ENCODE measurements around the gene CEP164. TPM values are rescaled to one million over a fixed set of nuclear protein-coding genes. Genes with fewer than 3 reads are reported as not detected.

Gene CEP164
- total and polyA plus RNA-seq, 9 of the 15 experiments (the other 6 are each of a cell fraction or from before 2014, with no cell fraction given), result 2.1 to 16.5 (median 10.4) TPM

GRCh38 chr11:117426297-117426685 is 98.6 kb downstream of the CEP164 start (continued):
- TF ChIP-seq RBM14 (IDR thresholded peaks at IDR 0.05; ENCODE audit: borderline replicate concordance, insufficient read depth, low read depth, low read length) (no peak), POLR2AphosphoS2 (IDR thresholded peaks at IDR 0.05; ENCODE audit: low read length) (no peak), NR3C1 (CRISPR knock-in tag; IDR thresholded peaks at IDR 0.05) (no peak), HMG20B (CRISPR knock-in tag; IDR thresholded peaks at IDR 0.05) (no peak), ZNF431 (CRISPR knock-in tag; IDR thresholded peaks at IDR 0.05) (no peak), ATF2 (CRISPR knock-in tag; IDR thresholded peaks at IDR 0.05) (no peak), MBD2 (IDR thresholded peaks at IDR 0.05; ENCODE audit: borderline replicate concordance, low read depth) (no peak), ZNF175 (CRISPR knock-in tag; IDR thresholded peaks at IDR 0.05; ENCODE audit: low read depth) (no peak), MYNN (IDR thresholded peaks at IDR 0.05) (no peak), MYNN (CRISPR knock-in tag; IDR thresholded peaks at IDR 0.05) (no peak), ZZZ3 (IDR thresholded peaks at IDR 0.05) (no peak), ZNF583 (CRISPR knock-in tag; IDR thresholded peaks at IDR 0.05) (no peak), PHB (CRISPR knock-in tag; IDR thresholded peaks at IDR 0.05) (no peak), ELK3 (CRISPR knock-in tag; IDR thresholded peaks at IDR 0.05) (no peak), CUX1 (CRISPR knock-in tag; IDR thresholded peaks at IDR 0.05) (no peak), NR1H2 (CRISPR knock-in tag; IDR thresholded peaks at IDR 0.05) (no peak), ZNF717 (CRISPR knock-in tag; IDR thresholded peaks at IDR 0.05) (no peak), ZNF561 (CRISPR knock-in tag; conservative IDR thresholded peaks at IDR 0.05) (no peak), BHLHE40 (IDR thresholded peaks at IDR 0.05; ENCODE audit: low read length) (no peak), ZKSCAN8 (CRISPR knock-in tag; IDR thresholded peaks at IDR 0.05) (no peak), CTBP1 (IDR thresholded peaks at IDR 0.05; ENCODE audit: borderline replicate concordance) (peak; percentile 60; the same call in 1 of the 2 replicates), SETDB1 (IDR thresholded peaks at IDR 0.05; ENCODE audit: low read length) (no peak), ZFP36 (IDR thresholded peaks at IDR 0.05; ENCODE audit: low read depth, low read length, partially characterized antibody) (peak; percentile 19), SMAD4 (CRISPR knock-in tag; conservative IDR thresholded peaks at IDR 0.05) (no peak), NBN (IDR thresholded peaks at IDR 0.05; ENCODE audit: low read depth) (no peak), PTBP1 (IDR thresholded peaks at IDR 0.05; ENCODE audit: low read depth, low read length) (no peak), MEF2D (tag; conservative IDR thresholded peaks at IDR 0.05; ENCODE audit: low read depth) (no peak)
